SK-N-MC (cell line): ENCODE results near the gene MRAS.
A peak's percentile ranks its signal among the peaks of the same experiment; 100 is the strongest.
"Not testable (repeated sequence)": the region's sequence is repeated elsewhere in the genome, so short reads cannot be mapped to it uniquely, and the experiment has no call there.

ENCODE experiments used
- DNase-seq: peaks from one replicate; pipeline ENCODE4 v3.0.0-alpha.2; 2011; ENCODE audit warnings: low read depth, low spot score
- H3K27ac ChIP-seq: fragments of 200-600 bp; sonication (generic); 2 replicates; pipeline ENCODE4 v1.5.1; 2016; ENCODE audit warnings: mixed run types
- H3K36me3 ChIP-seq: fragments of 200-600 bp; sonication (generic); 2 replicates; pipeline ENCODE4 v1.6.1; 2017; ENCODE audit warnings: antibody characterized with exemption, low read length, mixed read lengths; ENCODE audit not compliant: insufficient read depth
- H3K4me3 ChIP-seq: fragments of 200-600 bp; sonication (generic); 2 replicates; pipeline ENCODE4 v1.5.1; 2016
- H3K9ac ChIP-seq: fragments of 200-600 bp; sonication (generic); 2 replicates; pipeline ENCODE4 v1.8.0; 2017; ENCODE audit warnings: mixed run types, mixed read lengths; ENCODE audit not compliant: insufficient read length
- H3K9me3 ChIP-seq: fragments of 200-600 bp; sonication (generic); 2 replicates; pipeline ENCODE4 v1.6.1; 2017; ENCODE audit warnings: low read depth, mild to moderate bottlenecking, antibody characterized with exemption, low read length, moderate library complexity, mixed read lengths
- EZH2 ChIP-seq: fragments of 200-600 bp; sonication (generic); IDR thresholded peaks from one replicate; pipeline ENCODE4 v1.6.1; 2017; ENCODE audit warnings: antibody characterized with exemption
- FOXP2 ChIP-seq: optimal IDR thresholded peaks from 2 replicates; pipeline ENCODE3; 2011; ENCODE audit warnings: mild to moderate bottlenecking, moderate library complexity; ENCODE audit not compliant: insufficient read depth; ENCODE audit errors: extremely low read length, control extremely low read depth
- POLR2AphosphoS5 ChIP-seq: IDR thresholded peaks from 2 replicates; pipeline ENCODE4 v1.6.1; 2012; ENCODE audit warnings: mild to moderate bottlenecking, low read depth, low read length, borderline replicate concordance

MRAS gene

GRCh38 chr3:138450704-138451424 lies 102.5 kb downstream of the MRAS start:
- no peak overlapping the region for H3K27ac ChIP-seq
- no peak overlapping the region for H3K4me3 ChIP-seq
- no peaks in the 10 kb centered on the region for H3K36me3 ChIP-seq
- no peak for DNase-seq
- H3K9ac ChIP-seq: no peak overlapping the region
- H3K9me3 ChIP-seq: no peaks in the 10 kb centered on the region
- TF ChIP-seq FOXP2 (no peak), POLR2AphosphoS5 (no peak), EZH2 (no peak)

GRCh38 chr3:138451595-138452162 lies 103.3 kb downstream of the MRAS start:
- TF ChIP-seq FOXP2 (no peak), EZH2 (peak; percentile 51), POLR2AphosphoS5 (no peak)
- Histone ChIP-seq H3K9ac (no peak overlapping the region), H3K27ac (no peak overlapping the region), H3K9me3 (no peaks in the 10 kb centered on the region), H3K36me3 (no peaks in the 10 kb centered on the region), H3K4me3 (no peak overlapping the region)
- DNase-seq: no peak

GRCh38 chr3:138452436-138452835 lies 104.1 kb downstream of the MRAS start:
- TF ChIP-seq POLR2AphosphoS5 (no peak), FOXP2 (no peak)
- Histone ChIP-seq H3K9ac (no peak overlapping the region), H3K27ac (no peak overlapping the region), H3K36me3 (no peaks in the 10 kb centered on the region), H3K9me3 (no peaks in the 10 kb centered on the region), H3K4me3 (no peak overlapping the region)
- DNase-seq: no peak

- not testable (repeated sequence) for H3K4me3 ChIP-seq, H3K9ac ChIP-seq, H3K36me3 ChIP-seq, H3K27ac ChIP-seq, DNase-seq, H3K9me3 ChIP-seq
Measured at GRCh38 chr3:138453940-138454339, 105.6 kb downstream of the MRAS start.
